Skeletal muscle satellite cell (primary cell): Measurements from ENCODE around the gene SLC38A2.
"Not testable (repeated sequence)": the region's sequence is repeated elsewhere in the genome, so short reads cannot be mapped to it uniquely, and the experiment has no call there.

Experiments
- H3K27me3 ChIP-seq: 2 replicates; pipeline ENCODE4 v1.7.0; 2013; ENCODE audit warnings: low read length; ENCODE audit not compliant: control insufficient read depth, insufficient read depth
- H3K36me3 ChIP-seq: 2 replicates; pipeline ENCODE4 v1.7.0; 2013; ENCODE audit warnings: mild to moderate bottlenecking, control low read depth, low read length; ENCODE audit not compliant: insufficient read depth
- H3K4me1 ChIP-seq: 2 replicates; pipeline ENCODE4 v1.7.0; 2013; ENCODE audit warnings: low read length; ENCODE audit not compliant: control insufficient read depth, insufficient read depth
- H3K4me2 ChIP-seq: 2 replicates; pipeline ENCODE4 v1.7.0; 2013; ENCODE audit warnings: mild to moderate bottlenecking, low read length
- H3K4me3 ChIP-seq: 2 replicates; pipeline ENCODE4 v1.7.0; 2013; ENCODE audit warnings: low read length
- H3K9ac ChIP-seq: 2 replicates; pipeline ENCODE4 v1.7.0; 2013; ENCODE audit warnings: mild to moderate bottlenecking, low read depth, low read length, moderate library complexity
- H3K9me3 ChIP-seq: replicated peaks from 2 replicates; pipeline ENCODE4 v1.7.0; 2013; ENCODE audit warnings: mild to moderate bottlenecking, control low read depth, low read length

Gene SLC38A2

DNA sequence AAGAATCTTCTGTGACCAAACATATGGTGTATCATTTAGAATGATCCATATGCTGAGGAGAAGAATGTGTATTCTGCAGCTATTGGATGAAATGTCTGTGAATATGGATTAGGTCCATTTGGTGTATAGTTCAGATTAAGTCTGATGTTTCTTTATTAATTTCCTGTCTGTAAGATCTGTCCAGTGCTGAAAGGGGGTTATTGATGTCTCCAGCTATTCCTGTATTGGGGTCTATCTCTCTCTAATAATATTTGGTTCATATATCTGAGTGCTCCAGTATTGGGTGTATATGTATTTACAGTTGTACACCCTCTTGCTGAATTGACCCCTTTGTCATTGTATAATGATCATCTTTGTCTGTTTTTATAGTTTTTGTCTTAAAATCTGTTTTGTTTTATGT lies 33.5 kb downstream of the SLC38A2 start:
- Histone ChIP-seq H3K4me1 (peaks cover 10% of the 10 kb centered on the region), H3K9me3 (no peaks in the 10 kb centered on the region), H3K4me2 (no peak overlapping the region)

GRCh38 chr12:46332260-46332659 lies 40.3 kb downstream of the SLC38A2 start:
- Histone ChIP-seq H3K27me3 (no peaks in the 10 kb centered on the region), H3K4me1 (peaks cover 10% of the 10 kb centered on the region), H3K36me3 (no peaks in the 10 kb centered on the region), H3K9ac (no peak overlapping the region), H3K4me3 (no peak overlapping the region), H3K9me3 (no peaks in the 10 kb centered on the region), H3K4me2 (no peak overlapping the region)

More for the DNA sequence above, 33.5 kb downstream of the SLC38A2 start:
- no peaks in the 10 kb centered on the region for H3K36me3 ChIP-seq
- H3K4me3 ChIP-seq, result no peak overlapping the region
- H3K27me3 ChIP-seq, result no peaks in the 10 kb centered on the region
- H3K9ac ChIP-seq, result no peak overlapping the region

DNA sequence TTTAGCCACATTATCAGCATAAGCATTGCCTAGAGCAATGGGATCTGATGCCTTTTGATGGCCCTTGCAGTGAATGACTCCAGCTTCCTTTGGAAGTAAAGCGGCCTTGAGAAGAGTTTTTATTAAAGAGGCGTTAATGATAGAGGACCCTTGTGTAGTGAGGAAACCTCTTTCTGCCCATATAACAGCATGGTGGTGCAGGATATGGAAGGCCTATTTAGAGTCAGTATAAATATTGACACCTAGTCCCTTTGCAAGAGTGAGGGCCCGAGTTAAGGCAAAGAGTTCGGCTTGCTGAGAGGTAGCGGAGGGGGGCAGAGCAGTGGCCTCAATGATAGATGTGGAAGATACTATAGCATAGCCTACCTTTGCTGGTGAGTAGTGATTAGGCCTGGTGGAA lies 47.5 kb downstream of the SLC38A2 start:
- H3K4me3 ChIP-seq, H3K27me3 ChIP-seq, H3K9ac ChIP-seq, H3K9me3 ChIP-seq, H3K36me3 ChIP-seq, H3K4me2 ChIP-seq, H3K4me1 ChIP-seq: not testable (repeated sequence)

DNA sequence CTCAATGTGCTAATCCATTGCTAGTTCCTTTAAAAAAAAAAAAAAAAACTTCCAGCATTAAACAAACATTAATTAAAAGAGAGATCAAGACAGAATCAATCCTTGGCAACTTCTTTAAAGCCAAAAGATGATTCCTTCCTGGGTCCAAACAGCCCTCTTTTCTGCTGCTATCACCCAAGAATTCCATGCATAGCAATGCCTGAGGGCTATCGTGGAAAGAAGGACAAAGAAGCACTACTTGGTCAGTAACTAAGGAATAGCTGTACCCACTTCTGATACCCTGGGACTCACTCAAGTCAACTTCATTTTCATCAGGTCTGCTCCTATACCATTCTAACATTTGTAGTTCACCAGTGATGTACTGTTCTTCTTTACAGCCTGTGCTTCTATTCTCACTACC lies 51.8 kb downstream of the SLC38A2 start:
- Histone ChIP-seq H3K36me3 (no peaks in the 10 kb centered on the region), H3K9me3 (no peaks in the 10 kb centered on the region), H3K4me1 (no peaks in the 10 kb centered on the region), H3K4me2 (no peak overlapping the region), H3K9ac (no peak overlapping the region), H3K4me3 (no peak overlapping the region), H3K27me3 (no peaks in the 10 kb centered on the region)

DNA sequence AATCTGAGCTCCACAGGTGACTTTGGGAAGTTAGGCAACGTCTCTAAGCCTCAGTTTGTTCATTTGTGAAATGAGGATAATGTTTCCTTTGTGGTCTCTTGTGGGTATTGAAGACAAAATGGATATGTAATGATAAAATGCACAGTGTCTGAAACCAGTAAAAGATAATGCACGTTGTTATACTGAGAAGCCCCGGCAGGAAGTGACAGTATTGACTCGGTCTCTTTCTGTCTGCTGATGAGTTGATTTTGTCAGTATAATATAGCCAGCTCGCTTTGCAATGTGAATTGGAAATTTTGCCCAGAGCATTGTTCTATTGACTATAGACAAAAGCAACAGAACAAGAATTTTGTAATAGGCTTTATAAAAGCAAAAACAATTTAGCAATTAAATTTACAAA lies 54.5 kb downstream of the SLC38A2 start:
- Histone ChIP-seq H3K27me3 (no peaks in the 10 kb centered on the region), H3K9me3 (no peaks in the 10 kb centered on the region), H3K4me2 (no peak overlapping the region), H3K9ac (no peak overlapping the region), H3K36me3 (no peaks in the 10 kb centered on the region), H3K4me3 (no peak overlapping the region), H3K4me1 (no peaks in the 10 kb centered on the region)
